OCI-LY3 (cell line): Measurements from ENCODE around the gene TLR7.

ENCODE experiments used
- H2AFZ ChIP-seq: fragments of 200-600, 300-600 bp; shearing (Covaris generic); 2 replicates; pipeline ENCODE4 v1.6.0; 2014; ENCODE audit warnings: antibody characterized with exemption, low read depth, low read length
- H3K27ac ChIP-seq: fragments of 200-600, 300-600 bp; sonication (generic); 2 replicates; pipeline ENCODE4 v1.5.1; 2014; ENCODE audit warnings: mild to moderate bottlenecking, low read length, moderate library complexity, mixed read lengths
- H3K27me3 ChIP-seq: fragments of 200-600, 300-600 bp; sonication (generic); 2 replicates; pipeline ENCODE4 v1.6.1; 2014; ENCODE audit warnings: low read depth, low read length, mixed read lengths
- H3K36me3 ChIP-seq: fragments of 200-600, 300-600 bp; sonication (generic); replicated peaks from 2 replicates; pipeline ENCODE3; 2014; ENCODE audit warnings: low read depth, low read length, mixed read lengths
- H3K4me1 ChIP-seq: fragments of 300-600, 200-600 bp; sonication (generic); 2 replicates; pipeline ENCODE4 v1.6.1; 2014; ENCODE audit warnings: low read length, mixed read lengths
- H3K4me2 ChIP-seq: fragments of 200-600, 300-600 bp; sonication (generic); 2 replicates; pipeline ENCODE4 v1.6.1; 2014; ENCODE audit warnings: low read length, mixed read lengths
- H3K4me3 ChIP-seq: fragments of 300-600, 200-600 bp; sonication (generic); 2 replicates; pipeline ENCODE4 v1.5.1; 2014; ENCODE audit warnings: antibody characterized with exemption, mild to moderate bottlenecking, low read length, moderate library complexity
- H3K79me2 ChIP-seq: fragments of 300-600, 200-600 bp; shearing (Covaris generic); 2 replicates; pipeline ENCODE4 v1.6.1; 2014; ENCODE audit warnings: mild to moderate bottlenecking, low read length, mixed read lengths
- H3K9ac ChIP-seq: fragments of 300-600, 200-600 bp; shearing (Covaris generic); 2 replicates; pipeline ENCODE4 v1.6.0; 2014; ENCODE audit warnings: mild to moderate bottlenecking, low read length, moderate library complexity
- H3K9me3 ChIP-seq: fragments of 200-600, 300-600 bp; shearing (Covaris generic); 2 replicates; pipeline ENCODE4 v1.6.1; 2014; ENCODE audit warnings: low read length, mixed read lengths; ENCODE audit not compliant: insufficient read depth
- H4K20me1 ChIP-seq: fragments of 200-600, 300-600 bp; sonication (generic); 2 replicates; pipeline ENCODE4 v1.6.1; 2016; ENCODE audit warnings: low read length, mixed read lengths; ENCODE audit not compliant: insufficient read depth
- EZH2phosphoT487 ChIP-seq: fragments of 200-600 bp; shearing (Covaris generic); IDR thresholded peaks from 2 replicates; pipeline ENCODE4 v1.6.1; 2018; ENCODE audit warnings: antibody characterized with exemption, mixed run types, low read depth
- TF ChIP-seq, protein P1 (sequence below): fragments of 200-600, 300-600 bp; sonication (generic); IDR thresholded peaks from 2 replicates; pipeline ENCODE4 v1.5.1; 2014; ENCODE audit warnings: antibody characterized with exemption, low read length, low read depth

The TLR7 gene

DNA sequence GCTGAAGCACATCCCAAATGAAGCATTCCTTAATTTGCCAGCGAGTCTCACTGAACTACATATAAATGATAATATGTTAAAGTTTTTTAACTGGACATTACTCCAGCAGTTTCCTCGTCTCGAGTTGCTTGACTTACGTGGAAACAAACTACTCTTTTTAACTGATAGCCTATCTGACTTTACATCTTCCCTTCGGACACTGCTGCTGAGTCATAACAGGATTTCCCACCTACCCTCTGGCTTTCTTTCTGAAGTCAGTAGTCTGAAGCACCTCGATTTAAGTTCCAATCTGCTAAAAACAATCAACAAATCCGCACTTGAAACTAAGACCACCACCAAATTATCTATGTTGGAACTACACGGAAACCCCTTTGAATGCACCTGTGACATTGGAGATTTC lies 54.1 kb downstream of the TLR7 start:
- Histone ChIP-seq H3K4me3 (no peak overlapping the region), H3K9ac (no peak overlapping the region), H3K9me3 (no peaks in the 10 kb centered on the region), H2AFZ (no peak overlapping the region), H3K79me2 (no peaks in the 10 kb centered on the region), H4K20me1 (no peaks in the 10 kb centered on the region), H3K27me3 (0 out of 2 replicates have a peak, but pooled peaks cover 5% of the 10 kb centered on the region), H3K4me2 (no peak overlapping the region), H3K36me3 (no peaks in the 10 kb centered on the region), H3K4me1 (no peaks in the 10 kb centered on the region), H3K27ac (no peak overlapping the region)
- TF ChIP-seq, protein P1, sequence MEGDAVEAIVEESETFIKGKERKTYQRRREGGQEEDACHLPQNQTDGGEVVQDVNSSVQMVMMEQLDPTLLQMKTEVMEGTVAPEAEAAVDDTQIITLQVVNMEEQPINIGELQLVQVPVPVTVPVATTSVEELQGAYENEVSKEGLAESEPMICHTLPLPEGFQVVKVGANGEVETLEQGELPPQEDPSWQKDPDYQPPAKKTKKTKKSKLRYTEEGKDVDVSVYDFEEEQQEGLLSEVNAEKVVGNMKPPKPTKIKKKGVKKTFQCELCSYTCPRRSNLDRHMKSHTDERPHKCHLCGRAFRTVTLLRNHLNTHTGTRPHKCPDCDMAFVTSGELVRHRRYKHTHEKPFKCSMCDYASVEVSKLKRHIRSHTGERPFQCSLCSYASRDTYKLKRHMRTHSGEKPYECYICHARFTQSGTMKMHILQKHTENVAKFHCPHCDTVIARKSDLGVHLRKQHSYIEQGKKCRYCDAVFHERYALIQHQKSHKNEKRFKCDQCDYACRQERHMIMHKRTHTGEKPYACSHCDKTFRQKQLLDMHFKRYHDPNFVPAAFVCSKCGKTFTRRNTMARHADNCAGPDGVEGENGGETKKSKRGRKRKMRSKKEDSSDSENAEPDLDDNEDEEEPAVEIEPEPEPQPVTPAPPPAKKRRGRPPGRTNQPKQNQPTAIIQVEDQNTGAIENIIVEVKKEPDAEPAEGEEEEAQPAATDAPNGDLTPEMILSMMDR = no peak

DNA sequence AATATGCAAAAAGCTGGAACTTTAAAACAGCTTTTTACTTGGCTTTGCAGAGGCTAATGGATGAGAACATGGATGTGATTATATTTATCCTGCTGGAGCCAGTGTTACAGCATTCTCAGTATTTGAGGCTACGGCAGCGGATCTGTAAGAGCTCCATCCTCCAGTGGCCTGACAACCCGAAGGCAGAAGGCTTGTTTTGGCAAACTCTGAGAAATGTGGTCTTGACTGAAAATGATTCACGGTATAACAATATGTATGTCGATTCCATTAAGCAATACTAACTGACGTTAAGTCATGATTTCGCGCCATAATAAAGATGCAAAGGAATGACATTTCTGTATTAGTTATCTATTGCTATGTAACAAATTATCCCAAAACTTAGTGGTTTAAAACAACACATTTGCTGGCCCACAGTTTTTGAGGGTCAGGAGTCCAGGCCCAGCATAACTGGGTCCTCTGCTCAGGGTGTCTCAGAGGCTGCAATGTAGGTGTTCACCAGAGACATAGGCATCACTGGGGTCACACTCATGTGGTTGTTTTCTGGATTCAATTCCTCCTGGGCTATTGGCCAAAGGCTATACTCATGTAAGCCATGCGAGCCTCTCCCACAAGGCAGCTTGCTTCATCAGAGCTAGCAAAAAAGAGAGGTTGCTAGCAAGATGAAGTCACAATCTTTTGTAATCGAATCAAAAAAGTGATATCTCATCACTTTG lies 55.2 kb downstream of the TLR7 start:
- H3K27me3 ChIP-seq = 0 out of 2 replicates have a peak, but pooled peaks cover 5% of the 10 kb centered on the region
- H3K27ac ChIP-seq = no peak overlapping the region
- H3K4me2 ChIP-seq = no peak overlapping the region
- no peaks in the 10 kb centered on the region for H4K20me1 ChIP-seq
- H3K9me3 ChIP-seq = no peaks in the 10 kb centered on the region
- H2AFZ ChIP-seq = no peak overlapping the region
- no peaks in the 10 kb centered on the region for H3K36me3 ChIP-seq
- H3K79me2 ChIP-seq = no peaks in the 10 kb centered on the region
- no peak overlapping the region for H3K4me3 ChIP-seq
- H3K9ac ChIP-seq = no peak overlapping the region
- TF ChIP-seq, protein P1 = no peak
- TF ChIP-seq EZH2phosphoT487 = no peak
- H3K4me1 ChIP-seq = no peaks in the 10 kb centered on the region

DNA sequence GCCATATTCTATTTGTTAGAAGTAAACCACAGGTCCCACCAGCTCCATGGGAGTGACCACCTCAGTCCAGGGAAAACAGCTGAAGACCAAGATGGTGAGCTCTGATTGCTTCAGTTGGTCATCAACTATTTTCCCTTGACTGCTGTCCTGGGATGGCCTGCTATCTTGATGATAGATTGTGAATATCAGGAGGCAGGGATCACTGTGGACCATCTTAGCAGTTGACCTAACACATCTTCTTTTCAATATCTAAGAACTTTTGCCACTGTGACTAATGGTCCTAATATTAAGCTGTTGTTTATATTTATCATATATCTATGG lies 55.7 kb downstream of the TLR7 start:
- H3K9me3 ChIP-seq = no peaks in the 10 kb centered on the region
- H3K4me3 ChIP-seq = no peak overlapping the region
- no peak overlapping the region for H3K4me2 ChIP-seq
- no peak overlapping the region for H3K9ac ChIP-seq
- no peaks in the 10 kb centered on the region for H3K36me3 ChIP-seq
- H3K27me3 ChIP-seq = 0 out of 2 replicates have a peak, but pooled peaks cover 5% of the 10 kb centered on the region
- H3K79me2 ChIP-seq = no peaks in the 10 kb centered on the region
- H3K4me1 ChIP-seq = no peaks in the 10 kb centered on the region
- H2AFZ ChIP-seq = no peak overlapping the region
- no peak for TF ChIP-seq EZH2phosphoT487
- TF ChIP-seq, protein P1 = no peak
- H4K20me1 ChIP-seq = no peaks in the 10 kb centered on the region
- no peak overlapping the region for H3K27ac ChIP-seq

DNA sequence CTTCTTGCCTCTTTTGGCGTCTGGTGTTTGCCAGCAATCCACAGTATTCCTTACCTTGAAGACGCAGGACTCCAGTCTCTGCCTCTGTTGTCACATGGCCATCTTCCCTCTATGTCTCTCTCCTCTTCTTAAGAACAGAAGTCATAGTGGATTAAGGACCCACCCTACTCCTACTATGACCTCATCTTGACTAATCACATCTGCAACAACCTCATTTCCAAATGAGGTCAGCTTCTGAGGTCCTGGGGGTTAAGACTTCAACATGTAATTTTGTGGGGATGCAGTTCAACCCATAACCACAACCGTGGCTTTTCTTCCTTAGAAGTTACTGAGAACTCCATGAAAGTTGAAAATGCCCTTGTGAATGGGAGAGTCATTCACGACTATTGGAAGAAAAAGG lies 62.8 kb downstream of the TLR7 start:
- Histone ChIP-seq H3K9me3 (no peaks in the 10 kb centered on the region), H3K79me2 (no peaks in the 10 kb centered on the region), H3K4me3 (no peak overlapping the region), H3K4me1 (no peaks in the 10 kb centered on the region), H3K27ac (no peak overlapping the region), H3K4me2 (no peak overlapping the region), H4K20me1 (no peaks in the 10 kb centered on the region), H3K27me3 (no peaks in the 10 kb centered on the region), H2AFZ (no peak overlapping the region), H3K9ac (no peak overlapping the region), H3K36me3 (no peaks in the 10 kb centered on the region)
- TF ChIP-seq EZH2phosphoT487 = no peak
- TF ChIP-seq, protein P1 = no peak
